HG03520 (cell line): ENCODE results near the gene TSGA10IP.
"Not testable (repeated sequence)": the region's sequence is repeated elsewhere in the genome, so short reads cannot be mapped to it uniquely, and the experiment has no call there.

Experiments used
- ATAC-seq: cut with Tn5 transposase; IDR thresholded peaks from one replicate; pipeline ENCODE4 v1.9.1; 2021; ENCODE audit warnings: mild to moderate bottlenecking, moderate library complexity; ENCODE audit not compliant: unreplicated experiment

Gene TSGA10IP

GRCh38 chr11:65945941-65946558 lies 770 bp downstream of the TSGA10IP start:
- ATAC-seq = no peak

GRCh38 chr11:65946655-65947054 lies 1.4 kb downstream of the TSGA10IP start:
- no peak for ATAC-seq

GRCh38 chr11:65947133-65947532 lies 1.9 kb downstream of the TSGA10IP start:
- no peak for ATAC-seq

- ATAC-seq = no peak
Measured at GRCh38 chr11:65947603-65948125, 2.4 kb downstream of the TSGA10IP start.

GRCh38 chr11:65950711-65951110 lies 5.4 kb downstream of the TSGA10IP start:
- ATAC-seq = not testable (repeated sequence)

- not testable (repeated sequence) for ATAC-seq
Measured at GRCh38 chr11:65951641-65952040, 6.4 kb downstream of the TSGA10IP start.

- ATAC-seq = no peak
Measured at GRCh38 chr11:65952052-65952521, 6.8 kb downstream of the TSGA10IP start.

- ATAC-seq = no peak
Measured at GRCh38 chr11:65953471-65953870, 8.2 kb downstream of the TSGA10IP start.

GRCh38 chr11:65954771-65955170 lies 9.5 kb downstream of the TSGA10IP start:
- ATAC-seq = no peak

- ATAC-seq = no peak
Measured at GRCh38 chr11:65958291-65958690, 13.0 kb downstream of the TSGA10IP start.

GRCh38 chr11:65958774-65959420 lies 13.6 kb downstream of the TSGA10IP start:
- no peak for ATAC-seq

GRCh38 chr11:65960824-65961266 lies 15.6 kb downstream of the TSGA10IP start:
- no peak for ATAC-seq

GRCh38 chr11:65961267-65962140 lies 16.2 kb downstream of the TSGA10IP start, which contains the start of gene SART1:
SART1 (plus strand) TSS chr11:65961734; CDS start chr11:65961781, 47 bp downstream.
- peak; percentile 81 for ATAC-seq

GRCh38 chr11:65962141-65962564 lies 16.9 kb downstream of the TSGA10IP start:
- no peak for ATAC-seq

- no peak for ATAC-seq
Measured at GRCh38 chr11:65964906-65965305, 19.6 kb downstream of the TSGA10IP start.

GRCh38 chr11:65965986-65966762 lies 20.9 kb downstream of the TSGA10IP start:
- no peak for ATAC-seq

GRCh38 chr11:65967329-65967934 lies 22.2 kb downstream of the TSGA10IP start:
- no peak for ATAC-seq

GRCh38 chr11:65968600-65969482 lies 23.6 kb downstream of the TSGA10IP start:
- ATAC-seq = no peak

GRCh38 chr11:65972116-65972515 lies 26.8 kb downstream of the TSGA10IP start:
- no peak for ATAC-seq
